Trophoblast cell (in vitro differentiated cells and primary cell): Measurements from ENCODE around the gene NOD1.
"Not testable (repeated sequence)": the region's sequence is repeated elsewhere in the genome, so short reads cannot be mapped to it uniquely, and the experiment has no call there.

Experiments used
- DNase-seq, 2 donors: peaks; one replicate each; pipeline ENCODE4 v3.0.0-alpha.2; 2016
- H2AFZ ChIP-seq: 2 replicates; pipeline ENCODE4 v1.6.1; 2013; ENCODE audit warnings: low read length, moderate library complexity, mild to moderate bottlenecking; ENCODE audit not compliant: insufficient read depth, poor library complexity
- H2AK5ac ChIP-seq: 2 replicates; pipeline ENCODE4 v1.6.1; 2013; ENCODE audit warnings: mild to moderate bottlenecking, low read length
- H2BK120ac ChIP-seq: 2 replicates; pipeline ENCODE4 v1.6.1; 2013; ENCODE audit warnings: low read length, mild to moderate bottlenecking, moderate library complexity; ENCODE audit not compliant: insufficient read depth, poor library complexity
- H2BK12ac ChIP-seq: 2 replicates; pipeline ENCODE4 v1.6.1; 2013; ENCODE audit warnings: mild to moderate bottlenecking, low read length, moderate library complexity
- H2BK5ac ChIP-seq: 2 replicates; pipeline ENCODE4 v1.6.1; 2013; ENCODE audit warnings: low read length, low read depth, moderate library complexity, mild to moderate bottlenecking; ENCODE audit not compliant: poor library complexity
- H3K14ac ChIP-seq: 2 replicates; pipeline ENCODE4 v1.6.1; 2013; ENCODE audit warnings: mild to moderate bottlenecking, low read length
- H3K18ac ChIP-seq: 2 replicates; pipeline ENCODE4 v1.6.1; 2013; ENCODE audit warnings: mild to moderate bottlenecking, low read length
- H3K23ac ChIP-seq: 2 replicates; pipeline ENCODE4 v1.6.1; 2013; ENCODE audit warnings: low read length
- H3K27ac ChIP-seq: 2 replicates; pipeline ENCODE4 v1.5.1; 2013; ENCODE audit warnings: low read depth, mild to moderate bottlenecking, inconsistent platforms, low read length, moderate library complexity
- H3K27me3 ChIP-seq: 2 replicates; pipeline ENCODE4 v1.6.1; 2013; ENCODE audit warnings: inconsistent platforms, mild to moderate bottlenecking, low read length, moderate library complexity; ENCODE audit not compliant: insufficient read depth
- H3K36me3 ChIP-seq, 2 experiments: 1 replicate in 1 of 2; 2 replicates in 1 of 2; pipeline ENCODE4 v1.6.1; 2013; ENCODE audit warnings: low read length in 2 of 2, mild to moderate bottlenecking in 2 of 2, moderate library complexity in 1 of 2; ENCODE audit not compliant: insufficient read depth in 2 of 2, control insufficient read depth in 1 of 2
- H3K4ac ChIP-seq: 2 replicates; pipeline ENCODE4 v1.6.1; 2013; ENCODE audit warnings: low read depth, mild to moderate bottlenecking, low read length, moderate library complexity
- H3K4me1 ChIP-seq, 2 experiments: 1 replicate in 1 of 2; 2 replicates in 1 of 2; pipeline ENCODE4 v1.6.1; 2013; ENCODE audit warnings: low read length in 2 of 2, mild to moderate bottlenecking in 2 of 2, moderate library complexity in 1 of 2; ENCODE audit not compliant: insufficient read depth in 2 of 2, control insufficient read depth in 1 of 2
- H3K4me2 ChIP-seq: 2 replicates; pipeline ENCODE4 v1.6.1; 2013; ENCODE audit warnings: inconsistent platforms, mild to moderate bottlenecking, low read length, moderate library complexity
- H3K4me3 ChIP-seq: 2 replicates; pipeline ENCODE4 v1.5.1; 2013; ENCODE audit warnings: mild to moderate bottlenecking, low read depth, low read length, inconsistent platforms
- H3K79me1 ChIP-seq: one replicate; pipeline ENCODE4 v1.6.1; 2013; ENCODE audit warnings: low read length
- H3K79me2 ChIP-seq: 2 replicates; pipeline ENCODE4 v1.6.1; 2013; ENCODE audit warnings: low read length, mild to moderate bottlenecking; ENCODE audit not compliant: control insufficient read depth, insufficient read depth, poor library complexity
- H3K9ac ChIP-seq: 2 replicates; pipeline ENCODE4 v1.6.1; 2013; ENCODE audit warnings: mild to moderate bottlenecking, low read length
- H3K9me3 ChIP-seq: 2 replicates; pipeline ENCODE4 v1.6.1; 2013; ENCODE audit warnings: low read depth, mild to moderate bottlenecking, control low read depth, inconsistent platforms, low read length; ENCODE audit not compliant: insufficient read depth
- H4K12ac ChIP-seq: 2 replicates; pipeline ENCODE4 v1.6.1; 2013; ENCODE audit warnings: low read depth, mild to moderate bottlenecking, low read length, moderate library complexity
- H4K8ac ChIP-seq: 2 replicates; pipeline ENCODE4 v1.6.1; 2013; ENCODE audit warnings: low read depth, mild to moderate bottlenecking, low read length, moderate library complexity
- H4K91ac ChIP-seq: one replicate; pipeline ENCODE4 v1.6.1; 2013; ENCODE audit warnings: low read depth, mild to moderate bottlenecking, low read length, moderate library complexity
- WGBS: extraction: QIAGEN DNeasy Blood & Tissue Kit; methylation state at CpG from one replicate; pipeline ENCODE4 v1.1.7; 2013; ENCODE audit warnings: missing lambda C conversion rate; ENCODE audit not compliant: insufficient read length, insufficient coverage; ENCODE audit errors: extremely low coverage; 5-methylcytosine and 5-hydroxymethylcytosine counted together

Gene NOD1

GRCh38 chr7:30380824-30381223 is 97.8 kb downstream of the NOD1 start:
- not testable (repeated sequence) for H3K4me3 ChIP-seq, H3K14ac ChIP-seq, H3K79me1 ChIP-seq, H3K4ac ChIP-seq, H2AK5ac ChIP-seq, H3K23ac ChIP-seq, H3K4me2 ChIP-seq, H3K4me1 ChIP-seq, H3K36me3 ChIP-seq, H4K8ac ChIP-seq, H2AFZ ChIP-seq, H2BK5ac ChIP-seq, H2BK120ac ChIP-seq, H3K9me3 ChIP-seq, H3K27me3 ChIP-seq, DNase-seq, H3K27ac ChIP-seq, H3K9ac ChIP-seq, H4K12ac ChIP-seq, H3K79me2 ChIP-seq, H2BK12ac ChIP-seq, H3K18ac ChIP-seq, H4K91ac ChIP-seq
- no CpG with 5 or more reads among the region's 4 CpGs for WGBS

GRCh38 chr7:30380294-30380693 is 98.3 kb downstream of the NOD1 start:
- H3K27me3 ChIP-seq, result no peaks in the 10 kb centered on the region

DNA sequence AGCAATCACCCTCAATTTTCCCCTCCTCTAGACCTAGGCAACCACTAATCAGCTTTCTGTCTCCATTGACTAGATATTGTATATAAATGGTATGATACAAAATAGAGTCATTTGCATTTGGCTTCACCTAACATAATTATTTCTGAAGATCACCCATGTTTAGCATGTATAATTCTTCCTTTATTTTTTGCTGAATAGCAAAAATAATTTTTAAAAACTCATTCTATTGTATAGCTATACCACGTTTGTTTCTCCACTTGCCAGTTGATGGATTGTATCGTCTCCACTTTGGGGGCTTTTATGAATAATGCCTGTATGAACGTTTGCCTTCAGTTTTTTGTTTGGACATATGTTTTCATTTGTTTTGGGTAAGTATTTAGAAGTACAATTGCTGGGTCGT is 98.8 kb downstream of the NOD1 start:
- no peak overlapping the region for H3K23ac ChIP-seq
- no peak overlapping the region for H4K12ac ChIP-seq
- no peak overlapping the region for H3K14ac ChIP-seq
- no peak for DNase-seq
- no peak overlapping the region for H2AK5ac ChIP-seq
- H3K18ac ChIP-seq, result no peak overlapping the region
- H3K4me2 ChIP-seq, result no peak overlapping the region
- H2AFZ ChIP-seq, result no peak overlapping the region
- no peak overlapping the region for H4K91ac ChIP-seq
- no peak overlapping the region for H2BK5ac ChIP-seq
- no peak overlapping the region for H2BK120ac ChIP-seq
- no peaks in the 10 kb centered on the region for H3K4me1 ChIP-seq
- no peak overlapping the region for H2BK12ac ChIP-seq
- no peaks in the 10 kb centered on the region for H3K36me3 ChIP-seq
- WGBS, result no CpG with 5 or more reads among the region's 4 CpGs
- H3K4ac ChIP-seq, result no peak overlapping the region
- H3K79me1 ChIP-seq, result no peaks in the 10 kb centered on the region
- no peak overlapping the region for H3K4me3 ChIP-seq
- no peaks in the 10 kb centered on the region for H3K79me2 ChIP-seq
- no peak overlapping the region for H4K8ac ChIP-seq
- no peaks in the 10 kb centered on the region for H3K27me3 ChIP-seq
- H3K27ac ChIP-seq, result no peak overlapping the region
- H3K9ac ChIP-seq, result no peak overlapping the region
- no peaks in the 10 kb centered on the region for H3K9me3 ChIP-seq

More at GRCh38 chr7:30380294-30380693, 98.3 kb downstream of the NOD1 start:
- Histone ChIP-seq H4K91ac (no peak overlapping the region), H3K79me1 (no peaks in the 10 kb centered on the region), H3K9ac (no peak overlapping the region), H3K23ac (no peak overlapping the region), H2AFZ (no peak overlapping the region), H2BK120ac (no peak overlapping the region), H3K4ac (no peak overlapping the region), H3K18ac (no peak overlapping the region), H3K4me3 (no peak overlapping the region), H4K8ac (no peak overlapping the region), H3K36me3 (no peaks in the 10 kb centered on the region), H2AK5ac (no peak overlapping the region), H3K14ac (no peak overlapping the region), H2BK12ac (no peak overlapping the region), H4K12ac (no peak overlapping the region), H3K27ac (no peak overlapping the region), H2BK5ac (no peak overlapping the region), H3K79me2 (no peaks in the 10 kb centered on the region), H3K9me3 (no peaks in the 10 kb centered on the region), H3K4me2 (no peak overlapping the region), H3K4me1 (no peaks in the 10 kb centered on the region)
- no CpG with 5 or more reads among the region's 2 CpGs for WGBS
- DNase-seq, result no peak

- Histone ChIP-seq H4K91ac (no peak overlapping the region), H3K36me3 (no peaks in the 10 kb centered on the region), H3K9me3 (no peaks in the 10 kb centered on the region)
These were observed 99.5 kb downstream of the NOD1 start for GRCh38 chr7:30379131-30379530.

More at GRCh38 chr7:30379131-30379530, 99.5 kb downstream of the NOD1 start:
- Histone ChIP-seq H3K18ac (no peak overlapping the region), H3K4me1 (no peaks in the 10 kb centered on the region), H2AK5ac (no peak overlapping the region), H2BK5ac (no peak overlapping the region), H3K14ac (no peak overlapping the region), H3K4me2 (no peak overlapping the region), H2BK12ac (no peak overlapping the region), H3K79me1 (no peaks in the 10 kb centered on the region), H4K8ac (no peak overlapping the region), H3K79me2 (no peaks in the 10 kb centered on the region), H3K9ac (no peak overlapping the region), H3K27ac (no peak overlapping the region), H3K4me3 (no peak overlapping the region), H4K12ac (no peak overlapping the region), H3K4ac (no peak overlapping the region), H3K27me3 (no peaks in the 10 kb centered on the region), H3K23ac (no peak overlapping the region), H2BK120ac (no peak overlapping the region), H2AFZ (no peak overlapping the region)
- WGBS, result no CpG with 5 or more reads among the region's 4 CpGs
- DNase-seq, result no peak
